Glutamatergic neuron (in vitro differentiated cells): ENCODE measurements around the gene AASS. TPM values are rescaled to one million over a fixed set of nuclear protein-coding genes. Genes with fewer than 3 reads are reported as not detected.

Experiments
- DNase-seq: peaks from one replicate; pipeline ENCODE4 v3.0.0; 2022
- H3K27ac Mint-ChIP-seq: one replicate; pipeline ENCODE4 v1.8.0; 2020; ENCODE audit warnings: mild to moderate bottlenecking, mixed read lengths, inconsistent platforms; ENCODE audit not compliant: unreplicated experiment
- H3K27me3 Mint-ChIP-seq: one replicate; pipeline ENCODE4 v1.8.0; 2020; ENCODE audit warnings: mild to moderate bottlenecking, moderate library complexity, mixed read lengths, inconsistent platforms; ENCODE audit not compliant: unreplicated experiment
- H3K36me3 Mint-ChIP-seq: one replicate; pipeline ENCODE4 v1.8.0; 2020; ENCODE audit warnings: mild to moderate bottlenecking, mixed read lengths, inconsistent platforms; ENCODE audit not compliant: unreplicated experiment
- H3K4me1 Mint-ChIP-seq: one replicate; pipeline ENCODE4 v1.8.0; 2020; ENCODE audit warnings: mild to moderate bottlenecking, low read depth, mixed read lengths, inconsistent platforms; ENCODE audit not compliant: unreplicated experiment
- H3K4me3 Mint-ChIP-seq: one replicate; pipeline ENCODE4 v1.8.0; 2020; ENCODE audit warnings: mild to moderate bottlenecking, mixed read lengths, inconsistent platforms; ENCODE audit not compliant: unreplicated experiment
- H3K9me3 Mint-ChIP-seq: one replicate; pipeline ENCODE4 v1.8.0; 2020; ENCODE audit warnings: mild to moderate bottlenecking, moderate library complexity, mixed read lengths, inconsistent platforms; ENCODE audit not compliant: unreplicated experiment
- CTCF ChIP-seq: fragments of 200-600 bp; sonication (generic); IDR thresholded peaks from one replicate; pipeline ENCODE4 v1.5.0; 2021; ENCODE audit not compliant: partially characterized antibody, unreplicated experiment
- total RNA-seq: library from RNA; stranded (reverse); fragmentation: NEBNext Ultra II Directional; extraction: Animal tissue kit (Norgen Biotek cat#: 25700); gene quantifications from one replicate; pipeline ENCODE4 v1.2.1, GENCODE V29; 2021; ENCODE audit not compliant: unreplicated experiment

Gene AASS
- total RNA-seq, 1 donor from 2014 or later = 37.0 TPM

- no peak for DNase-seq
- no peak for TF ChIP-seq CTCF
- H3K27ac Mint-ChIP-seq = no peak overlapping the region
- no peaks in the 10 kb centered on the region for H3K36me3 Mint-ChIP-seq
- no peaks in the 10 kb centered on the region for H3K4me1 Mint-ChIP-seq
- H3K4me3 Mint-ChIP-seq = no peak overlapping the region
- no peaks in the 10 kb centered on the region for H3K27me3 Mint-ChIP-seq
- H3K9me3 Mint-ChIP-seq = no peaks in the 10 kb centered on the region
Observed at GRCh38 chr7:122095642-122096041, 48.4 kb downstream of the AASS start.

DNA sequence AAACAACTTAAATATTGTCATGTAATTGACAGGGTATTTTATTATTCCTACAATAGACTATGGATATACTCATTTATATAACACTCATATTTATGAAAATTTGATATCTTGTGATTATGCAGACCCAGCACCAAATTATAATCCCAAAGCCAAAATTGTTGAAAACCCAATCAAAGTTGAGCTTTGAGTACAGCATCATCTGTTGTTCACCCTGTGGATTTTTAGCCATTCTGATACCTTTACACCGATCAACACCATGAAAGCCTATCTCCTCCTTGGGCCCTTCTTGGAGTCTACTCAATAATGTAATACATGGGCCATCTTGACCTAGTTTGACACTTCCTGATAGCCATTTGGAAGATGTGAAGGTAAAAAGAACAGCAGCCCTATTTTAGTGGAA, 49.5 kb downstream of the AASS start:
- no peaks in the 10 kb centered on the region for H3K27me3 Mint-ChIP-seq
- no peaks in the 10 kb centered on the region for H3K4me1 Mint-ChIP-seq

GRCh38 chr7:122092964-122093797, 50.9 kb downstream of the AASS start:
- H3K4me3 Mint-ChIP-seq = no peak overlapping the region
- no peaks in the 10 kb centered on the region for H3K36me3 Mint-ChIP-seq
- H3K27ac Mint-ChIP-seq = no peak overlapping the region
- no peaks in the 10 kb centered on the region for H3K9me3 Mint-ChIP-seq
- no peaks in the 10 kb centered on the region for H3K4me1 Mint-ChIP-seq
- TF ChIP-seq CTCF = peak; percentile 88
- H3K27me3 Mint-ChIP-seq = no peaks in the 10 kb centered on the region
- DNase-seq = peak; percentile 81

More for the DNA sequence above, 49.5 kb downstream of the AASS start:
- Mint-ChIP-seq H3K27ac (no peak overlapping the region), H3K9me3 (no peaks in the 10 kb centered on the region), H3K36me3 (no peaks in the 10 kb centered on the region), H3K4me3 (no peak overlapping the region)
- DNase-seq = no peak
- no peak for TF ChIP-seq CTCF

GRCh38 chr7:122082670-122083069, 61.4 kb downstream of the AASS start:
- Mint-ChIP-seq H3K36me3 (peaks cover 5% of the 10 kb centered on the region), H3K4me1 (peaks cover 11% of the 10 kb centered on the region), H3K27ac (peak overlapping the region; percentile 13), H3K4me3 (peak overlapping the region; percentile 20), H3K27me3 (no peaks in the 10 kb centered on the region), H3K9me3 (peaks cover 1% of the 10 kb centered on the region)
- DNase-seq = no peak
- no peak for TF ChIP-seq CTCF

DNA sequence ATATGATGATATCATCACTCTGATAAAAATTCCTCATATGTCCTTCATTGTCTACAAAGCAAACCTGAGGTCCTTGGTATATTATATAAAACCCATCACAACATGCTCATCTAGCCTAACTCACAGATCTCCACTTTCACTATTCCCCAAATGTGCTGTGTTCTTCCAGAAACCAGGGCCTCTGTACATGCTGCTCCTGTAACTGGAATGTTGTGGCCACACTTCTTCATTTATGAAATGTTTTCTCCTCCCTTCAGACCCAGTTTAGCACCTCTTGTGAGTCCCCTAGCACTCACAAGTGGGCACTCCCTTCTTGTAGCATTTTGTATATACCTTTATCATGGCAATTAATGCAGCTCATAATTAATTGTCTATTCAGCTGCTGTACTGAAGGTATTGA, 61.9 kb downstream of the AASS start:
- H3K27me3 Mint-ChIP-seq = no peaks in the 10 kb centered on the region
- TF ChIP-seq CTCF = no peak
- peaks cover 11% of the 10 kb centered on the region for H3K4me1 Mint-ChIP-seq
- no peak overlapping the region for H3K4me3 Mint-ChIP-seq
- H3K27ac Mint-ChIP-seq = no peak overlapping the region
- H3K36me3 Mint-ChIP-seq = peaks cover 5% of the 10 kb centered on the region
- H3K9me3 Mint-ChIP-seq = peaks cover 1% of the 10 kb centered on the region
- DNase-seq = no peak
